GM19035 (cell line): Measurements from ENCODE around the gene GNRH2.
"Not testable (repeated sequence)": the region's sequence is repeated elsewhere in the genome, so short reads cannot be mapped to it uniquely, and the experiment has no call there.

ENCODE experiments used
- ATAC-seq: cut with Tn5 transposase; IDR thresholded peaks from one replicate; pipeline ENCODE4 v1.9.1; 2021; ENCODE audit not compliant: unreplicated experiment

The GNRH2 gene

GRCh38 chr20:3072530-3073250, 29.3 kb downstream of the GNRH2 start:
- no peak for ATAC-seq

GRCh38 chr20:3073251-3073643, 29.8 kb downstream of the GNRH2 start:
- not testable (repeated sequence) for ATAC-seq

GRCh38 chr20:3074812-3075211, 31.4 kb downstream of the GNRH2 start:
- ATAC-seq: no peak

GRCh38 chr20:3075315-3075714, 31.9 kb downstream of the GNRH2 start:
- ATAC-seq: not testable (repeated sequence)

GRCh38 chr20:3077618-3078134, 34.3 kb downstream of the GNRH2 start:
- no peak for ATAC-seq

GRCh38 chr20:3080939-3081388, 37.5 kb downstream of the GNRH2 start:
- no peak for ATAC-seq

- ATAC-seq: no peak
Observed at GRCh38 chr20:3081641-3082040, 38.2 kb downstream of the GNRH2 start.

GRCh38 chr20:3082306-3082951, 39.0 kb downstream of the GNRH2 start:
- ATAC-seq: no peak

- no peak for ATAC-seq
Observed at GRCh38 chr20:3082955-3083952, 39.8 kb downstream of the GNRH2 start.

GRCh38 chr20:3084283-3084985, 41.0 kb downstream of the GNRH2 start, which contains the start of gene AVP:
Gene AVP (minus strand): TSS chr20:3084724. CDS start chr20:3084674, 50 bp downstream.
- no peak for ATAC-seq

GRCh38 chr20:3084986-3085360, 41.6 kb downstream of the GNRH2 start:
- ATAC-seq: no peak

- ATAC-seq: no peak
Observed at GRCh38 chr20:3085571-3086072, 42.2 kb downstream of the GNRH2 start.

- no peak for ATAC-seq
Observed at GRCh38 chr20:3088031-3088430, 44.6 kb downstream of the GNRH2 start.

- no peak for ATAC-seq
Observed at GRCh38 chr20:3090565-3090964, 47.1 kb downstream of the GNRH2 start.

- no peak for ATAC-seq
Observed at GRCh38 chr20:3092611-3093379, 49.4 kb downstream of the GNRH2 start.

- no peak for ATAC-seq
Observed at GRCh38 chr20:3093861-3094361, 50.5 kb downstream of the GNRH2 start.

GRCh38 chr20:3094848-3095629, 51.6 kb downstream of the GNRH2 start:
- no peak for ATAC-seq
